Sigmoid colon (tissue), 4 donors: ENCODE data around the gene NPNT.

Source experiments
- EP300 ChIP-seq, 4 donors: sonication (generic); formaldehyde crosslinking; IDR thresholded peaks; one replicate each; pipeline ENCODE4 v1.6.1; 2017; ENCODE audit warnings: antibody characterized with exemption in 4 of 4
- POLR2A ChIP-seq, 2 donors: fragments of 450-650 bp; IDR thresholded peaks; one replicate each; pipeline ENCODE4 v1.6.1; 2016; ENCODE audit warnings: antibody characterized with exemption in 2 of 2, mild to moderate bottlenecking in 2 of 2, moderate library complexity in 2 of 2
- POLR2AphosphoS5 ChIP-seq, 4 donors: sonication (generic); formaldehyde crosslinking; IDR thresholded peaks; one replicate each; pipeline ENCODE4 v1.6.1; 2017; ENCODE audit warnings: antibody characterized with exemption in 4 of 4
- TF ChIP-seq, protein P1 (sequence below), 4 experiments: fragments of 450-650 bp in 3 of 4; fragments of 200-600 bp in 1 of 4; IDR thresholded peaks; one replicate each; pipeline ENCODE4 v1.5.1; 2016 to 2019; ENCODE audit warnings: antibody characterized with exemption in 4 of 4, mild to moderate bottlenecking in 3 of 4, moderate library complexity in 2 of 4

DNA sequence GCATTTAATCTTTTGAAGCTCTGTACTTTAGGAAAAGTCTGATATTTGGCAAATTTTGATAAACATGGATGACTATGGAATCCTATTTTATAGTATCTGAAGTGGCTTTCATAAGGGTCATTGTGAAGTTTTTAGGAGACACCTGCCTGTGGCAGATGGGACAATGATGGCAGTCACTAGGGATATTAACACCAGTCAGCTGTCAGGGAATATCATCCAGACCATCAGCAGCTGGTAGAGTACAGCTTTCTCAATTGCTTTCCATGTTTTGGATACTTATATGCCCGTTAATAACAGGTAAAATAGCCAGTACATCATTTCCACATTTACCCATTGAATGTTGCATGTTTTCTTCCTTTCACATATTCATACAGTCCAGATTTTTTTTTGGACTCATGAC, 39.1 kb downstream of the NPNT start:
- TF ChIP-seq, protein P1, sequence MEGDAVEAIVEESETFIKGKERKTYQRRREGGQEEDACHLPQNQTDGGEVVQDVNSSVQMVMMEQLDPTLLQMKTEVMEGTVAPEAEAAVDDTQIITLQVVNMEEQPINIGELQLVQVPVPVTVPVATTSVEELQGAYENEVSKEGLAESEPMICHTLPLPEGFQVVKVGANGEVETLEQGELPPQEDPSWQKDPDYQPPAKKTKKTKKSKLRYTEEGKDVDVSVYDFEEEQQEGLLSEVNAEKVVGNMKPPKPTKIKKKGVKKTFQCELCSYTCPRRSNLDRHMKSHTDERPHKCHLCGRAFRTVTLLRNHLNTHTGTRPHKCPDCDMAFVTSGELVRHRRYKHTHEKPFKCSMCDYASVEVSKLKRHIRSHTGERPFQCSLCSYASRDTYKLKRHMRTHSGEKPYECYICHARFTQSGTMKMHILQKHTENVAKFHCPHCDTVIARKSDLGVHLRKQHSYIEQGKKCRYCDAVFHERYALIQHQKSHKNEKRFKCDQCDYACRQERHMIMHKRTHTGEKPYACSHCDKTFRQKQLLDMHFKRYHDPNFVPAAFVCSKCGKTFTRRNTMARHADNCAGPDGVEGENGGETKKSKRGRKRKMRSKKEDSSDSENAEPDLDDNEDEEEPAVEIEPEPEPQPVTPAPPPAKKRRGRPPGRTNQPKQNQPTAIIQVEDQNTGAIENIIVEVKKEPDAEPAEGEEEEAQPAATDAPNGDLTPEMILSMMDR (IDR thresholded peaks at IDR 0.05) = no peak
- no peak for TF ChIP-seq EP300 (IDR thresholded peaks at IDR 0.05)
- no peak for TF ChIP-seq POLR2AphosphoS5 (IDR thresholded peaks at IDR 0.05)
- no peak for TF ChIP-seq POLR2A (IDR thresholded peaks at IDR 0.05)
